Thymus (tissue), 11 donors: ENCODE results near the gene ZDHHC3. TPM values are rescaled to one million over a fixed set of nuclear protein-coding genes. Genes with fewer than 3 reads are reported as not detected.

Experiments
- DNase-seq, 9 donors: peaks; one replicate each; pipeline ENCODE4 v3.0.0-alpha.2; 2013; ENCODE audit warnings: low spot score in 9 of 9, low read depth in 6 of 9, missing footprints in 1 of 9
- H3K27ac ChIP-seq, 2 donors: one replicate each; pipeline ENCODE4 v1.5.1; 2013; ENCODE audit warnings: control low read depth in 1 of 2, low read depth in 1 of 2, low read length in 1 of 2, mild to moderate bottlenecking in 1 of 2, moderate library complexity in 1 of 2
- H3K27me3 ChIP-seq, 2 donors: one replicate each; pipeline ENCODE4 v1.5.1; 2013; ENCODE audit warnings: low read length in 1 of 2; ENCODE audit not compliant: control insufficient read depth in 2 of 2, insufficient read depth in 1 of 2
- H3K36me3 ChIP-seq, 2 donors: one replicate each; pipeline ENCODE4 v1.5.1; 2013; ENCODE audit warnings: low read length in 1 of 2, mild to moderate bottlenecking in 1 of 2, moderate library complexity in 1 of 2; ENCODE audit not compliant: control insufficient read depth in 2 of 2, insufficient read depth in 2 of 2
- H3K4me1 ChIP-seq, 2 donors: one replicate each; pipeline ENCODE4 v1.5.1; 2013; ENCODE audit warnings: low read length in 2 of 2; ENCODE audit not compliant: control insufficient read depth in 2 of 2, insufficient read depth in 2 of 2
- H3K4me3 ChIP-seq, 2 donors: one replicate each; pipeline ENCODE4 v1.5.1; 2013; ENCODE audit warnings: low read length in 2 of 2, control low read depth in 1 of 2, mild to moderate bottlenecking in 1 of 2
- H3K9me3 ChIP-seq, 2 donors: one replicate each; pipeline ENCODE4 v1.5.1; 2013; ENCODE audit warnings: low read length in 1 of 2, mild to moderate bottlenecking in 1 of 2; ENCODE audit not compliant: control insufficient read depth in 2 of 2, insufficient read depth in 1 of 2
- WGBS: extraction: QIAGEN DNeasy Blood & Tissue Kit; methylation state at CpG from one replicate; pipeline ENCODE4 v1.1.7; 2013; 5-methylcytosine and 5-hydroxymethylcytosine counted together
- polyA plus RNA-seq: library from polyadenylated mRNA; stranded (reverse); fragments of 200-250 nt; gene quantifications from one replicate; pipeline ENCODE4 v1.2.3, GENCODE V29; 2013
- total RNA-seq: library from RNA; stranded (reverse); fragments of 120-200 nt; gene quantifications from one replicate; pipeline ENCODE4 v1.2.4, GENCODE V29; 2013
- donor health status: healthy.

ZDHHC3 gene
- total and polyA plus RNA-seq, 2 donors: 24.3 to 33.1 TPM

DNA sequence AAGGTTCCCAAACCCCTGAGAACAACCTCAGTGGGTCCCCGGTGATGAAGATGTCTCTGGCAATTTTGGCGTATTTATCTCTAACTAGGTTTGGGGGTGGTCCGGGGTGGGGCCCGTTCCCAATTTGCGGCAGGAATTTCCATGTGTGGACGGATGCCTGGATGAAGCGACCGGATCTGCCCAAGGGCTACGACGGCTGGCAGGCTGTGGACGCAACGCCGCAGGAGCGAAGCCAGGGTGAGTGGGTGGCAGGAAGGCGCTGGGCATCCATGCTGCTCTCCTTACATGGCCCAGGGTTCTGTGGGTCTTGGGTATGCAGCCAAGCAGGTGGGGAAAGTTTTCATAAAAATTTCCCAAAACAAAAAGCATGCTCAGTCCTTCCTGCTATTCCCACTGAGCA is 72.2 kb downstream of the ZDHHC3 start:
- Histone ChIP-seq H3K4me1 (no peaks in the 10 kb centered on the region), H3K36me3 (no peaks in the 10 kb centered on the region), H3K27me3 (peaks cover 0 to 3% of the 10 kb centered on the region in 2 donors), H3K4me3 (no peak overlapping the region), H3K27ac (no peak overlapping the region), H3K9me3 (no peaks in the 10 kb centered on the region)
- no peak for DNase-seq
- WGBS: 98% methylated on average over 15 of the region's 15 CpGs

DNA sequence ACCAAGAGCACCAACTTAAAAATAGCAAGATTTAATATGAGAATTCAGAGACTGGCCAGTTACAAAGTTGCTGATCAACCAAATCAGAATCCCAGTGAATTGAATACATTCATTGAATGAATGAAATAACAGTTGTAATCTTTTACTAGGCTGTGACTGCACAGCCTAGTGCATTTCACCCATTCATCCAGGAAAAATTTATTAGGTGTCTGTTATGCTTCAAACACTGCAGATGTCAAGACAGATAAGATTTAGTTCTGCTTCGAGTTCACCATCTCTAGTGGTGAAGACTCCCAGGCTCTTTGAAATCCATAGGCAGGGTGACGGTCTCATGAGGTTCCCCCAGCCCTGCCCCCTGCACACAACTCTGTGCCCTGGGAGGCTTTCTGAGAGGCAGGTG is 72.7 kb downstream of the ZDHHC3 start:
- H3K36me3 ChIP-seq: no peaks in the 10 kb centered on the region
- H3K4me3 ChIP-seq: no peak overlapping the region
- H3K27ac ChIP-seq: no peak overlapping the region
- 26% methylated on average over 2 of the region's 2 CpGs for WGBS
- peaks cover 0 to 3% of the 10 kb centered on the region in 2 donors for H3K27me3 ChIP-seq
- no peaks in the 10 kb centered on the region for H3K9me3 ChIP-seq
- no peaks in the 10 kb centered on the region for H3K4me1 ChIP-seq
- DNase-seq: no peak

DNA sequence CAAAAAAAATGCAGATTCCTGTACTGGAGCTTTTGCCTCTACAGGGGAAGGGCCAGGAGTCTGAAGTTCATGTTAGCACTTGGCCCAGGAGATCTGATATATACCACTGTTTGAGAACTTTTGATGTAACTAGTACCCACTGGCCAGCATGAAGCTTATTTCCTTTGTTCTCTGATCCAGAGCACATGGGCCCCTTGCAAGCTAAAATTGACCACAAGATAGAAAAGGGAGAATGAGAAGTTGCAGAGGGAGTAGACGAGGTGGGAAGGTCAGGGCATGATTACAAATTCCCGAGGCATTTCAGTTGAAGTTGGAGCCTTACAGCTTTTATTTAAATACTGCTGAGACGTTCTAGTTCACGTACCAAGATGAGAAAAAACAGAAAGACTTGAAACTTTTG is 73.3 kb downstream of the ZDHHC3 start:
- no peak for DNase-seq
- H3K36me3 ChIP-seq: no peaks in the 10 kb centered on the region
- H3K4me3 ChIP-seq: no peak overlapping the region
- 88% methylated on average over 4 of the region's 4 CpGs for WGBS
- H3K4me1 ChIP-seq: no peaks in the 10 kb centered on the region
- H3K9me3 ChIP-seq: no peaks in the 10 kb centered on the region
- peaks cover 0 to 3% of the 10 kb centered on the region in 2 donors for H3K27me3 ChIP-seq
- H3K27ac ChIP-seq: no peak overlapping the region

DNA sequence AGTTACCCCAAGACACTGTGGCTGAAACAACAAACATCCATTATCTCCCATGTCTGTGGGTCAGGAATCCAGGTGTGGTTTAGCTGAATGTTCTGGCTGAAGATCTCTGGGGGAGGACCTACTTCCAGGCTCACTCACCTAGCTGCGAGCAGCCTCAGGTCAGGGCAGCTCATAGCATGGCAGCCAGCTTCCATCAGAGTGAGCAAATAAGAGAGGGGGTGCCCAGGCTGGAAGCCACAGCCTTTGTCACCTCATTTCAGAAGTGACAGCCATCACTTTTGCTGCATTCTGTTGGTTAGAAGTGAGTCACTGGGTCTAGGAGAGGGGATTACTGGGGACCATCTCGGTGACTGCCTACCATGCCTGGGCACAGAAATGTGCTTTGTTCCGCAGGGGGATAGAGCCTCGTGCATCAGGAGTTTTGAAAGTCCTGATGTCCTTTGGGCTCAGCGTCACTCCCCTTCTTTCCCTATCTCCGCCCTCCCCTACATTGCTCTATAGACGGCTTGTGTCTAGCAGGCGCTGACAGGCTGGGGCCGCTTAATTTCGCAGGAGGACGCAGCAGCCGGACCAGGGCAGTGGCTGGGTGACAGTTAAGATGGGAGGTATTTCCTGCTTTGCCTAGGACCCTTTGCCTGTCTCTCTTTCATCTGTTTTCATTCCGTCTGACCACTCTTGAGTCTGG is 76.1 kb downstream of the ZDHHC3 start:
- Histone ChIP-seq H3K9me3 (no peaks in the 10 kb centered on the region), H3K27me3 (peaks cover 0 to 3% of the 10 kb centered on the region in 2 donors), H3K4me1 (no peaks in the 10 kb centered on the region), H3K36me3 (no peaks in the 10 kb centered on the region), H3K27ac (no peak overlapping the region), H3K4me3 (no peak overlapping the region)
- 88% methylated on average over 13 of the region's 13 CpGs for WGBS
- DNase-seq: no peak

DNA sequence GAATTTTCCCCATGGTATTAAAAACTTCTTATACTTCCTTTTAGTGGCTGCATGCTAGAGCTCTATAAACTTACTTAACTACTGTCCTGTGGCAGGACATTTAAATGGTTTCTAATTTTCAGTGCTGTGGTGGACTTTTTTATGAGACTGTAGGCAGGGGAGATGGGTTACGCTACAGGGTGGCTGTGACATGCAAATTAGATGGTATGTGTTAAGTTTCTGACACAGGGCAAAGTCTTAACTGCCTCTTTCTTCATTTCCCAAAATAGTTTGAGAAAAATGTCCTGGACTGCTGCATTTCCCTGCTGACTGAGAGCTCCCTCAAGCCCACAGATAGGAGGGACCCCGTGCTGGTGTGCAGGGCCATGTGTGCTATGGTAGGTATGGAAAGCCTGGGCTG is 79.5 kb downstream of the ZDHHC3 start:
- H3K36me3 ChIP-seq: no peaks in the 10 kb centered on the region
- DNase-seq: no peak
- H3K4me1 ChIP-seq: no peaks in the 10 kb centered on the region
- H3K27ac ChIP-seq: no peak overlapping the region
- WGBS: 90% methylated on average over 2 of the region's 2 CpGs
- H3K9me3 ChIP-seq: no peaks in the 10 kb centered on the region
- H3K27me3 ChIP-seq: peaks cover 0 to 3% of the 10 kb centered on the region in 2 donors
- no peak overlapping the region for H3K4me3 ChIP-seq

DNA sequence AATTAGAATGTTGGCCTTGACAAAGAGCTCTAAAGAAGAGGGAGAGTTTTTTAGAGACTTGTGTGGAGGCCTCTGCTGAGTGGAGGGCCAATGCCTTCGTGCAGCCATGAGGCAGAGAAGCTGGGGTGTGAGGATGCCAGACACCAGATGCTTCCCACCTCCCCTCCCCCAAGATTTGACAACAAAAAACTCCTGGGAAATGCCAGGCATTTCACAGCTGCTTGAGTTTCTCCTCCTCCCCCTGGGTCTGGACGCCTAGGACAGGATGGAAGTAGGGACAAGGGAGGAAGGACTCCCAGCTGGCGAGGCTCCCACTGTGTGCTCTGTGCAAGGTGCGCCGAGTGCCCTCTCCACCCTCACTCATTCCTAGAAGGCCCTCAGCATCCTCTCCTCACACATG is 81.5 kb downstream of the ZDHHC3 start:
- Histone ChIP-seq H3K27me3 (peaks cover 0 to 3% of the 10 kb centered on the region in 2 donors), H3K9me3 (no peaks in the 10 kb centered on the region), H3K4me3 (no peak overlapping the region), H3K36me3 (no peaks in the 10 kb centered on the region), H3K27ac (no peak overlapping the region), H3K4me1 (no peaks in the 10 kb centered on the region)
- no peak for DNase-seq
- 75% methylated on average over 5 of the region's 5 CpGs for WGBS

DNA sequence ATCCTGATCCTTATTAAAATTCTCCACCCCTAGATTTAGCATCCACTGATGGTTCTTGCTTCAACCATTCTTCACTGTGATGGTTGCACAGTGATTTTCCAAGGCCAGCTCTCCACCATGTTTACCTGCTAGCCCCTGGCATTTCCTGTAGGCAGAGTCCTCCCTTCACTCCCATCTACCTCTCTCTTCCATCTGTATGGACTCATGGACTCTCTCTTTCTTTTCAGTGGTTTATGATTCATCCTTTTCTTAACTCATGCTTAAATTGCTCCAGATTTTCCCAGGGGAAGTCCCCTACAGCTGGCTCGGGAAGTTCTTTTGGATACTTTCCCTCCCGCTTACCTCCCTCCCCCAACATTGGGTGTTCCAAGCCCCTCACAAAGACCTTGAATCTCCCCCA is 82.9 kb downstream of the ZDHHC3 start:
- H3K27me3 ChIP-seq: no peaks in the 10 kb centered on the region

DNA sequence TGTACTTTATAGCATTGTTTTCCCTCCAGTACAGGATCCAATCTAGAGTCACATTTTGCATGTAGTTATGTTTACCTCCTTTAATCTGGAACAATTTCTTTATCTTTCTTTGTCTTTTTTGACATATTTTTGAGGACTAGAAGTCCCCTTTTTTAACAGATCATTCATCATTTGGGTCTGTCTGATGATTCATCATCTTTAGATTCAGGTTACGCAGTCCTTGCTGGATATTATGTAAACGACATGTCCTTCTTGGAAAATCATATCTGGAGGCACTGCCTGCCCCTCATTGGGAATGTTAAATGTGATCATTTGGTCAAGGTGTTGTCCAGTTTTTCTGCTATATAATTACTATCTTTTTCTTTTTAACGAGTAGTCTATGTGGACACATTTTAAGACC is 83.3 kb downstream of the ZDHHC3 start:
- no peak overlapping the region for H3K4me3 ChIP-seq
- WGBS: 81% methylated on average over 3 of the region's 3 CpGs
- H3K9me3 ChIP-seq: no peaks in the 10 kb centered on the region
- no peaks in the 10 kb centered on the region for H3K4me1 ChIP-seq
- H3K27me3 ChIP-seq: no peaks in the 10 kb centered on the region
- no peaks in the 10 kb centered on the region for H3K36me3 ChIP-seq
- no peak overlapping the region for H3K27ac ChIP-seq
- DNase-seq: no peak

More for the DNA sequence above, 82.9 kb downstream of the ZDHHC3 start:
- Histone ChIP-seq H3K4me3 (no peak overlapping the region), H3K9me3 (no peaks in the 10 kb centered on the region), H3K36me3 (no peaks in the 10 kb centered on the region), H3K27ac (no peak overlapping the region), H3K4me1 (no peaks in the 10 kb centered on the region)
- no peak for DNase-seq
- 89% methylated on average over 2 of the region's 2 CpGs for WGBS

DNA sequence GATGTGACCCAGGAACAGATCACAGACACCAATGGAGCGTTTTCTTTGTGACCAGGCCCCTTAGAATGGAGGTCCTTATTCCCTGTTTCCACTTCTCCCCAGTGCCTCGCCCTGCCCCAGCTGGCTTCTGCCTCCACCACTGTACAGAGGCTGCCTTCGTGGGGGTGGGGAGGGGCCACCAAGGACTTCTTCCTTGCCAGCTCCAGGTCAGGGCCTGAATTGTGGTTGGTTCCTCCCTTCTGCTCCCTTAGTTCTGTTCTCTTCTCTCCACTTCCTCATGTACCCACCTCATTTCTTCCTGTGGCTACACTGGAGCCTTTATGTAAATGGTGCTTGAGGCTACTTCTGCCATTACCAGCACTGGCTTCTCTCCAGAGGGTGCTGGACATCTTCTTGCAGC is 85.1 kb downstream of the ZDHHC3 start:
- no peaks in the 10 kb centered on the region for H3K9me3 ChIP-seq
- no peaks in the 10 kb centered on the region for H3K27me3 ChIP-seq
- WGBS: 74% methylated on average over 3 of the region's 3 CpGs
- no peaks in the 10 kb centered on the region for H3K36me3 ChIP-seq
- no peak overlapping the region for H3K4me3 ChIP-seq
- no peaks in the 10 kb centered on the region for H3K4me1 ChIP-seq
- no peak for DNase-seq
- H3K27ac ChIP-seq: no peak overlapping the region
